Measurements from ENCODE around the gene PTCHD4. TPM values are rescaled to one million over a fixed set of nuclear protein-coding genes. Genes with fewer than 3 reads are reported as not detected.
A peak's percentile ranks its signal among the peaks of the same experiment; 100 is the strongest.
"Not testable (repeated sequence)": the region's sequence is repeated elsewhere in the genome, so short reads cannot be mapped to it uniquely, and the experiment has no call there.

Gene PTCHD4
- total RNA-seq, 1 donor from 2014 or later = 7.8 TPM

GRCh38 chr6:48113130-48113529 lies 2.1 kb upstream of the PTCHD4 start:
- no peaks in the 10 kb centered on the region for H3K36me3 Mint-ChIP-seq
- H3K9me3 Mint-ChIP-seq = no peaks in the 10 kb centered on the region
- peaks cover 32% of the 10 kb centered on the region for H3K79me2 ChIP-seq (ENCODE audit: low read depth)
- no peak overlapping the region for H3K4me2 ChIP-seq
- TF ChIP-seq CTCF (IDR thresholded peaks at IDR 0.05) (no peak), EZH2phosphoT487 (IDR thresholded peaks at IDR 0.05) (no peak)
- H3K9ac ChIP-seq = no peak overlapping the region
- DNase-seq (ENCODE audit: low spot score) = peak; percentile 7
- peaks cover 2% of the 10 kb centered on the region for H3K27me3 Mint-ChIP-seq (ENCODE audit: insufficient read depth, low read depth)
- no peaks in the 10 kb centered on the region for H4K20me1 ChIP-seq (ENCODE audit: low read depth)
- peak overlapping the region; percentile 58 for H2AFZ ChIP-seq (replicated peaks)
- peaks cover 22% of the 10 kb centered on the region for H3K4me1 ChIP-seq
- no peaks in the 10 kb centered on the region for H3K36me3 ChIP-seq
- H3K4me3 Mint-ChIP-seq = no peak overlapping the region
- no peak overlapping the region for H3K4me3 ChIP-seq
- H3K9me3 ChIP-seq (ENCODE audit: low read depth) = no peaks in the 10 kb centered on the region
- no peak overlapping the region for H3K27ac Mint-ChIP-seq
- no peak overlapping the region for H3K27ac ChIP-seq
- H3K27me3 ChIP-seq = no peaks in the 10 kb centered on the region
- H3F3A ChIP-seq (ENCODE audit: low read depth) = no peaks in the 10 kb centered on the region
- H3K4me1 Mint-ChIP-seq = peaks cover 10% of the 10 kb centered on the region

GRCh38 chr6:48111575-48111974 lies 578 bp upstream of the PTCHD4 start:
- no peaks in the 10 kb centered on the region for H3K36me3 Mint-ChIP-seq
- DNase-seq (ENCODE audit: low spot score) = peak; percentile 13
- Histone ChIP-seq H4K20me1 (ENCODE audit: low read depth) (no peaks in the 10 kb centered on the region), H2AFZ (replicated peaks) (peak overlapping the region; percentile 86), H3K36me3 (no peaks in the 10 kb centered on the region), H3K27ac (peak overlapping the region; percentile 67), H3K4me1 (peaks cover 22% of the 10 kb centered on the region), H3K9ac (no peak overlapping the region), H3K4me3 (peak overlapping the region; percentile 73), H3K27me3 (no peaks in the 10 kb centered on the region), H3K79me2 (ENCODE audit: low read depth) (peaks cover 42% of the 10 kb centered on the region), H3K9me3 (ENCODE audit: low read depth) (no peaks in the 10 kb centered on the region), H3F3A (ENCODE audit: low read depth) (no peaks in the 10 kb centered on the region), H3K4me2 (peak overlapping the region; percentile 85)
- no peak overlapping the region for H3K27ac Mint-ChIP-seq
- H3K27me3 Mint-ChIP-seq (ENCODE audit: insufficient read depth, low read depth) = peaks cover 2% of the 10 kb centered on the region
- TF ChIP-seq EZH2 (IDR thresholded peaks at IDR 0.05) (no peak), EZH2phosphoT487 (IDR thresholded peaks at IDR 0.05) (no peak)
- H3K4me3 Mint-ChIP-seq = no peak overlapping the region
- peaks cover 3% of the 10 kb centered on the region for H3K9me3 Mint-ChIP-seq
- peaks cover 2% of the 10 kb centered on the region for H3K4me1 Mint-ChIP-seq

GRCh38 chr6:48110436-48111142 lies 408 bp downstream of the PTCHD4 start:
- no peaks in the 10 kb centered on the region for H3K36me3 Mint-ChIP-seq
- peak overlapping the region; percentile 73 for H3K4me3 ChIP-seq
- peaks cover 52% of the 10 kb centered on the region for H3K79me2 ChIP-seq (ENCODE audit: low read depth)
- no peaks in the 10 kb centered on the region for H3K36me3 ChIP-seq
- H3K9me3 Mint-ChIP-seq = peaks cover 5% of the 10 kb centered on the region
- H3K4me1 ChIP-seq = peaks cover 22% of the 10 kb centered on the region
- H3F3A ChIP-seq (ENCODE audit: low read depth) = no peaks in the 10 kb centered on the region
- no peak overlapping the region for H3K4me3 Mint-ChIP-seq
- H3K27ac Mint-ChIP-seq = no peak overlapping the region
- TF ChIP-seq EZH2 (IDR thresholded peaks at IDR 0.05) = no peak
- H3K27ac ChIP-seq = peak overlapping the region; percentile 67
- H4K20me1 ChIP-seq (ENCODE audit: low read depth) = no peaks in the 10 kb centered on the region
- peak overlapping the region; percentile 86 for H2AFZ ChIP-seq (replicated peaks)
- H3K9me3 ChIP-seq (ENCODE audit: low read depth) = no peaks in the 10 kb centered on the region
- peak overlapping the region; percentile 60 for H3K9ac ChIP-seq
- no peak for DNase-seq (ENCODE audit: low spot score)
- peaks cover 2% of the 10 kb centered on the region for H3K27me3 Mint-ChIP-seq (ENCODE audit: insufficient read depth, low read depth)
- H3K4me1 Mint-ChIP-seq = no peaks in the 10 kb centered on the region
- no peaks in the 10 kb centered on the region for H3K27me3 ChIP-seq
- peak overlapping the region; percentile 85 for H3K4me2 ChIP-seq

- Mint-ChIP-seq H3K4me3 (no peak overlapping the region), H3K4me1 (no peaks in the 10 kb centered on the region), H3K27me3 (ENCODE audit: insufficient read depth, low read depth) (no peaks in the 10 kb centered on the region), H3K27ac (no peak overlapping the region), H3K9me3 (peaks cover 7% of the 10 kb centered on the region), H3K36me3 (no peaks in the 10 kb centered on the region)
- H3K9me3 ChIP-seq (ENCODE audit: low read depth) = no peaks in the 10 kb centered on the region
- H3K79me2 ChIP-seq (ENCODE audit: low read depth) = peaks cover 58% of the 10 kb centered on the region
- peaks cover 22% of the 10 kb centered on the region for H3K4me1 ChIP-seq
- H3K36me3 ChIP-seq = no peaks in the 10 kb centered on the region
- H3K9ac ChIP-seq = peak overlapping the region; percentile 60
- TF ChIP-seq EZH2phosphoT487 (IDR thresholded peaks at IDR 0.05) (no peak), EZH2 (IDR thresholded peaks at IDR 0.05) (no peak), CTCF (IDR thresholded peaks at IDR 0.05) (no peak)
- peak overlapping the region; percentile 67 for H3K27ac ChIP-seq
- H3K4me3 ChIP-seq = peak overlapping the region; percentile 73
- H4K20me1 ChIP-seq (ENCODE audit: low read depth) = no peaks in the 10 kb centered on the region
- no peaks in the 10 kb centered on the region for H3K27me3 ChIP-seq
- no peaks in the 10 kb centered on the region for H3F3A ChIP-seq (ENCODE audit: low read depth)
- peak overlapping the region; percentile 85 for H3K4me2 ChIP-seq
- H2AFZ ChIP-seq (replicated peaks) = peak overlapping the region; percentile 85
- DNase-seq (ENCODE audit: low spot score) = no peak
These were observed 1.1 kb downstream of the PTCHD4 start for GRCh38 chr6:48109944-48110343.

GRCh38 chr6:48102476-48103195 lies 8.4 kb downstream of the PTCHD4 start:
- Histone ChIP-seq H4K20me1 (ENCODE audit: low read depth) (peaks cover 14% of the 10 kb centered on the region), H3K79me2 (ENCODE audit: low read depth) (peaks cover 92% of the 10 kb centered on the region)
- not testable (repeated sequence) for H3K4me3 ChIP-seq; H3K4me2 ChIP-seq; H3K27me3 Mint-ChIP-seq (ENCODE audit: insufficient read depth, low read depth); H3K4me1 ChIP-seq; H3K4me3 Mint-ChIP-seq; H3K27ac Mint-ChIP-seq; H3K36me3 Mint-ChIP-seq; H3K9me3 ChIP-seq (ENCODE audit: low read depth); H3K27ac ChIP-seq; H3K36me3 ChIP-seq; H3F3A ChIP-seq (ENCODE audit: low read depth); H3K4me1 Mint-ChIP-seq; H3K9me3 Mint-ChIP-seq; H2AFZ ChIP-seq (replicated peaks); H3K9ac ChIP-seq; DNase-seq (ENCODE audit: low spot score); H3K27me3 ChIP-seq

Data from neural progenitor cell (in vitro differentiated cells).